ENCODE results near the gene TAF1C. TPM values are rescaled to one million over a fixed set of nuclear protein-coding genes. Genes with fewer than 3 reads are reported as not detected.

Gene TAF1C
- total RNA-seq, 4 donors from 2014 or later, result 29.4 to 64.2 (median 56.3) TPM

GRCh38 chr16:84193480-84193879, 6.6 kb upstream of the TAF1C start:
- intact Hi-C loops (cut with DNase I), result loop anchor here (10.0 kb wide), 1 partner anchor 291 kb away; no protein-coding TSS in a partner anchor
- Histone ChIP-seq H3K27me3 (no peaks in the 10 kb centered on the region), H3K27ac (no peak overlapping the region), H3K4me1 (no peaks in the 10 kb centered on the region), H3K36me3 (no peaks in the 10 kb centered on the region), H3K4me3 (replicated peaks in 1 of 3) (no peak overlapping the region), H3K9me3 (no peaks in the 10 kb centered on the region)
- TF ChIP-seq CTCF (IDR thresholded peaks at IDR 0.05) (no peak), POLR2A (IDR thresholded peaks at IDR 0.05) (no peak)
- no peak for DNase-seq
- 89 to 90% methylated on average over 7 of the region's 7 CpGs for WGBS, 2 donors

- TF ChIP-seq CTCF (IDR thresholded peaks at IDR 0.05) (no peak), POLR2A (IDR thresholded peaks at IDR 0.05) (no peak)
- H3K4me3 ChIP-seq (replicated peaks in 1 of 3), result no peak overlapping the region
- no peak overlapping the region for H3K27ac ChIP-seq
- no peaks in the 10 kb centered on the region for H3K9me3 ChIP-seq
- intact Hi-C loops (cut with DNase I), result loop anchor here (10.0 kb wide), 1 partner anchor 293 kb away; no protein-coding TSS in a partner anchor
- H3K36me3 ChIP-seq, result no peaks in the 10 kb centered on the region
- no peak for DNase-seq
- 91 to 100% methylated on average over 7 to 10 of the region's 16 CpGs for WGBS, 2 donors
- H3K4me1 ChIP-seq, result peaks cover 0 to 2% of the 10 kb centered on the region in 2 donors
- no peaks in the 10 kb centered on the region for H3K27me3 ChIP-seq
These were observed 4.6 kb upstream of the TAF1C start for GRCh38 chr16:84191466-84191865.

GRCh38 chr16:84190731-84191388, 4.0 kb upstream of the TAF1C start, which contains the start of gene ADAD2:
ADAD2 (plus strand) TSS chr16:84191157; CDS start chr16:84191231, 74 bp downstream.
- Histone ChIP-seq H3K27me3 (no peaks in the 10 kb centered on the region), H3K4me3 (replicated peaks in 1 of 3) (no peak within 1 kb of the TSS), H3K36me3 (no peaks in the 10 kb centered on the region), H3K9me3 (no peaks in the 10 kb centered on the region), H3K4me1 (peaks cover 4 to 7% of the 10 kb centered on the region in 2 donors), H3K27ac (no peak within 1 kb of the TSS)
- TF ChIP-seq POLR2A (IDR thresholded peaks at IDR 0.05), result no peak
- no peak for TF ChIP-seq CTCF (IDR thresholded peaks at IDR 0.05)
- 89 to 92% methylated on average over 36 to 42 of the region's 47 CpGs for WGBS, 2 donors
- intact Hi-C loops (cut with DNase I), result loop anchor here (10.0 kb wide), 1 partner anchor 294 kb away; no protein-coding TSS in a partner anchor
- no peak for DNase-seq

- no peak for DNase-seq
- H3K4me1 ChIP-seq, result peaks cover 8 to 9% of the 10 kb centered on the region in 2 donors
- peak overlapping the region in 1 of 3 donors; percentile 28 for H3K27ac ChIP-seq
- no peaks in the 10 kb centered on the region for H3K27me3 ChIP-seq
- H3K36me3 ChIP-seq, result peaks cover 24 to 29% of the 10 kb centered on the region in 2 donors
- TF ChIP-seq CTCF (IDR thresholded peaks at IDR 0.05), result no peak
- TF ChIP-seq POLR2A (IDR thresholded peaks at IDR 0.05), result no peak
- whole genome bisulfite sequencing, 2 donors, result 82 to 87% methylated on average over 8 of the region's 10 CpGs
- intact Hi-C loops (cut with DNase I), result loop anchor here (5.0 to 10.0 kb wide), 3 partner anchors 37 to 220 kb away; partner anchors contain the start of genes DNAAF1, HSDL1 and NECAB2
- no peaks in the 10 kb centered on the region for H3K9me3 ChIP-seq
- H3K4me3 ChIP-seq (replicated peaks in 1 of 3), result no peak overlapping the region
These were observed 2.1 kb downstream of the TAF1C start for GRCh38 chr16:84184775-84185174.

Measured in thyroid gland (tissue), 4 donors.